Femur (tissue), 1 donor: Measurements from ENCODE around the gene TBC1D2B.

Experiments
- DNase-seq: peaks from one replicate; pipeline ENCODE4 v3.0.0-alpha.2; 2017

Gene TBC1D2B

DNA sequence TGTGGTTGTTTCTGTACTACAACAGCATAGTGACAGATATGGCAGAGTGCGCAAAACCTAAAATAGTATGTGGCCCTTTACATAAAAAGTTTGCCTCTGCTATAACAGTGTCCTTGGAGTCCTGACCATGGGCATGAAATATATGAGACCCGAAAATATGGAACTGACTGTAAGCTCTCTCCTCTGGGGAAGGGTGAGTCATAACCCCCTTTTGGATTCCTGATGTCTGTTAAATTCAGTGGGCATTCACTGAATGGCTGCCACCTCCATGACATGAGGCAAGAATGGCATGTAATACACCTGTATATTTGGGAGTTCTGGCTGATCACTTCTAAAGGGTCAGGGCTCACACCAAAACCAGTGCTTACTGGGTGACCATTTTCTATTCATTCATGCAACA, 6.1 kb downstream of the TBC1D2B start:
- no peak for DNase-seq

DNA sequence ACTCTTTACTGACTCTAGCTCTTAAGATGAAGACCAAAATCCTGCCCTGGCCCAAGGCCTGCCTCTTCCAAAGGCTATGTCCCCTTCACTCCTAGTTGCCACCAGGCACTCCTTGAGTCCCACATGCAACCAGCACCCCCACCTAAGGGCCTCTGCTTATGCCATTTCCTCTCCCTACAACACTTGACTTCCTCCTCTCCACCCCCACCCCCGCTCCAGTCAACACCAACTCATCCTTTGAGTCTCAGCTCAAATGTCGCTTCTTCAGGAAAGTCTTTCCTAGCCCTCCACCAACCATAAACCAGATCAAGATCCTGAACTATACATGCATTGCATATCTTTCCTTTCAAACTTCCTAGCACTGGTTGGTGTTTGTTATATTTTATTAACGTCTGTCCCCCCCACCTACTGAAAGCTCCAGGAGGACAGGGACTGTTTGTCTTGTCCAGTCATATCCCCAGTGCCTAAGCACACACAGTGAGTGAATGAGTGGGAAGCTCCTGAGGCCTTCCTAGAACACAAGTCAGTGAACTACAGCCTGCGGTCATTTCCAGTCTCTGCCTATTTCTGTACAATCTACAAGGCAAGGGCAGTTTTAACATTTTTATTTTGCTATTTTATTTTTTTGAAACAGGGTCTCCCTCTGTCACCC, 7.3 kb downstream of the TBC1D2B start:
- DNase-seq: no peak

DNA sequence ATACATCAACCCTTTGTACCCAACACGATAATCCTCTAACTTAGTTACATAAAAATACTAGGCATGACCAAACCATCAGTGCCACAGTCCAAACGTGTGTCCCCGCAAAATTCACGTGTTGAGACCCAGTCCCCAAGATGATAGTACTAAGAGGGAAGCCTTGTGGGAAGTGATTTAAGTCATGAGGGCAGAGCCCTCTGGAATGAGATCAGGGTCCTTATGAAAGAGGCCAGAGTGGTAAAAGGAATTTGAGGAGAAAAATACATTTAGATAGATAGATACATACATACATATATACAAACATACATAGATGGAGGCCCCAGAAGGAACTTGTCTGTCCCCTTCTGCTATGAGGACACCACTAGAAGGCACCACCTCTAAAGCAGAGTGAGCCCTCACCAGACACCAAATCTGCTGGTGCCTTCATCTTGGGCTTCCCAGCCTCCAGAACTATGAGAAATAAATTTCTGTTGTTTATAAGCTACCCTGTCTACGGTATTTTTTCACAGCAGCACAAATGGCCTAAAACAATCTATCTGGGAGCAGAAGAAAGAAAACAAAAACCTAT, 8.0 kb downstream of the TBC1D2B start:
- no peak for DNase-seq

DNA sequence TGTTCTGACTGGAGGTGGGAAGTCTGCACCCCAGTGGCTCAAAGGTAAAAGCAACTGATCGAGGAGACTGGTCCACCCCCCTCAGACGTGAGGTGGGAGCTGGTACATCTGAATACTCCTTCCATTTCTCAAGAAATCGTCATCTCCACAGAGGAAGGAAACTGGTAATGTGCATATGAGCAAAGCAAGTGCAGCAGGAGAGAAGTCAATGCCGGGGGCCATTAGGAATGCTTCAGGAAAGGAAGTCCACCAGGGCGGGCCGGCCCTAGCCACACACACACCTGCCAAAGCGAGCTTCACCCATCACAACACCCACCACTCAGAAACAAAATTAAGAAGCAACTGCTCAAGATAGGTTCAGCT, 8.5 kb downstream of the TBC1D2B start:
- no peak for DNase-seq

DNA sequence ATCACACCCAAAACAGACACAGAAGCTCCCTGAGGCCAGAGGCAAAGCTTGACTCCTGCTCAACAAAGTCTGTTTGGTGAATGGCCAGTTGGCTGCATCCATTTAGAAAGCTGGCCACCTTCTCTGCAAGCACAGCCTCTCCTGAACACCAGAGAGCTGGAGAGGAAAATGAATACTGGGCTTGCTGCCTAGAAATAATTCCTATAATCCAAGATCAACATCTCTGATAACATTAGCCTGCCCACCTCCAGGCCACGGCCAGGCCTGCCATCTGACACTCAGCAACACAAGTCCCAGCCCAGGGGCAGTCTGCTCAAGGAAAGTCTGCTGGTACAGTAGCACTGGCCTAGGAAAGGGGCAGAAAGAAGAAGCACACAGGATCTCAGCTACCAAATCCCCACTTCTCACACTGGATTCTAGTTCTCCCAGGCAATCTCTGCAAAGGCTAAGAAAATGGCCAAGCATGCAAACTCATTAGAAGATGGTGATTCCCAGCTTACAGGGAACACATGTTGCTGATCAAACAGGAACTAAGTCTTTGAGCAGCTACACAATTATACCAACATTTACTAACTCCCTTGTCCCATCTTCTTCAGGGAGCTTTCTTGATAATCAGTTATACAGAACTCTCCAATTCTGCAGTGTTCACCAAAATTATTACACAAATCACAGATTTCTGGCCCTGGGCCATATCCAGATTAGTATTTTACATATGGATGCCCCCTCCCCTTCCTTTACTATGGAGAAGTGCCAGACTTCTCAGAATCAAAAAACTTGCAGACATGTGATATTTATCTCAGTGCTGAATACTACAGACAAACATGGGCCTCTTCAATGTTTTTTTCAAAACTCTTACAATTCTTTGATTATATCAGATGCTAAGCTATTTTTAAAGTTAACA, 9.9 kb downstream of the TBC1D2B start:
- peak; percentile 58 for DNase-seq

DNA sequence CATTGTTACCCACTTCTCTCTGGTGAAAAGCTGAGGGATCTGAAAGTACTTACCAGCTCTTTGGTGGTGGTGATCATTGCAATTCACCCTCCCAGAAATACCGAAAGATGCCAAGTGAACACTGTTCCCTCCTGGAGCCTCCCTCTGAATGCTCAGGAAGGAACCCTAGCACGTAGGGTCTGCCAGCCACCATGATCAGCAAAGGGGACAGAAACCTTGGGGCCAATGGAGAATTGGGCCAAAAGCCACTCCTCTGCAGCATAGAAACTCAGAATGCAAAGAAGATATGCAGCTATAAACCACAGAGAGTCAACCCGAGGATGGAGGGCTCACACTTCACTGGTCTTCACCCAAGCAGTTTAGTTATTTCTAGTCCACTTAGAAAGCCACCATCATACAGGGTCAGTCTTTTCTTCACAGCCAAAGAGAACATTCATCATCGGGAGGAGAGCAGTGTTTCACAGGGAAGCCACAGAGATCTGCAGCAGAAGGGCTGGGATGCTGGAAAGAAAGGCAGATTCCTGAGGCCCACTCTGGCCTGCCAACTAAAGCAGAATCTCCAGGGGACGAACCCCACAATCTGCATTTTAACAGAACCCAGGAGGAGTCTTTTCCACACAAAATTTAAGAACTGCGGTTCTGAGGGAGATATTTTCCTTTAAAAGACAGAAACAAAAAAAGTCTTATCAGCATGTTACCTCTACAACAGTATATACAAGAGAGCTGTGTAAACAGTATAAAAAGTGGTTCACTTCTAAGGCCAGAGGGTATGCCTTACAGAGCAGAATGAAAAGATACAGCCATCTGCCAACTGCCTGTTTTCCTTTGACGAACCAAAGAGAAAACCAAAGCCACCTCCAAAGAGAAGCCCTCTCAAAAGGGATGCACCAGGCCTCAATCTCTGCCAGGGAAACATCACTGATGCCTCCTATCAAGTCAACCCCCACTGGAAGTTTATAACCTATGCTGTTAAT, 11.3 kb downstream of the TBC1D2B start:
- no peak for DNase-seq

DNA sequence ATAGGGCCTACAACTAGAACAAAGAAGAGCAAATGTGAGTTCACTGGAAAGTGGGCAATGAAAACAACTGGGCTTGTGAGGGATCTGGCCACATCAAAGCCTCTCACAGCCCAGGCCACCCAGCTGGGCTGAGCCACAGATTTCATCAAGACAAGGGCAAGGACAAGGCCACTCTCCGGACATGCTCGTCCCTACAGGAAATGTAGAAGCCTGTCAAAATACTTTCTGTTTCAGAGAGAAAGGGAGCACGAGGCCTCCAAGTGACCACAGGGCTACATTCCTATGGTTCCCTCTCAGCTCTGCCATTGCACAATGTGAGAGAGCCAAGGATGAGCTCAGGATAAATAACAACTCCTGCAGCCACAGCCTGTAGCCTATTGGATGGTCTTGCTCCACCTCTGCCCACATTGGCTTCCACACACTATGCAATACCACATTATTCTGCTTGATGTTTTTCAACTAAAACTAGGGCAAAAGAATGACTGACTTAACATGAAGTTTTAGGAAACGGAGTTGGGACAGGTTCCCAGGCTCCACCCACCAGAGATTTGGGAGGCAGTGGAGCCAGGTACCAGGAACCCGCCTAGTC, 12.1 kb downstream of the TBC1D2B start:
- peak; percentile 81 for DNase-seq

DNA sequence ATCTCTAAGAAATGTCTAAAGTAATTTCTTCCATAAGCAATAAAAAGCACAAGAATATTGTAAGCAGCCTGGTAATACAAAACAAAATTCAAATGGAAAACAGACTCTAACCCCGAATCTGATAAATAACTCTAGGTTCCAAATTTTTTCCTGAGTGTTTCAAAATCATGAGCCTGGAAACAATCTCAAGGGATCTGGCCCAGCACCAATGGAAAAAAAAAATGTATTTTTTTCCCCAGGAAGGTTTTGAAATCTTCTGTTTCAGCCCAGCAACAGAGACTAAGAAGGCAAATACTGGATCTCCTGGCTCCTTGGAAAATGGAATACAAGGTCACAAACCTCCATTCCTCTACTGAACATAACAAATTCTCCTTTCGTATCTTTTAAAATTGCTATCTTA, 13.0 kb downstream of the TBC1D2B start:
- no peak for DNase-seq

DNA sequence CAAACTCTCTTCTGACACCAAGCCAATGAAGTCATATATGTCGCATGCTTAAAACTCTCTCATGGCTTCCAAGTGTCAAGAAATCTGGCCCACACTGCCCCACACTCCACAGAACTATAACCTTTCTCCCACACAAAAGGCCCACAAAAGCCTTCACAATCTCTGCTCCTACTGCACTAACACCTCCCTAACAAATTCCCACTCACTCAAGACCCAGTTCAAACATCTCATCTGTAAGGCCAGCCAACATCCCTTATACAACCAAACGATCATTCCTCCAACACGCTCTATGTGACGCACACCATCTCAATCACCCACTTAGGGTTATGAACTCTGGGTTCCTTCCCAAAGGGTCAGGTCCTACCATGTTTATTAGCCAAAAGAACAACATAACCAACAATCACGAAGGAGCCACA, 13.5 kb downstream of the TBC1D2B start:
- DNase-seq: no peak

DNA sequence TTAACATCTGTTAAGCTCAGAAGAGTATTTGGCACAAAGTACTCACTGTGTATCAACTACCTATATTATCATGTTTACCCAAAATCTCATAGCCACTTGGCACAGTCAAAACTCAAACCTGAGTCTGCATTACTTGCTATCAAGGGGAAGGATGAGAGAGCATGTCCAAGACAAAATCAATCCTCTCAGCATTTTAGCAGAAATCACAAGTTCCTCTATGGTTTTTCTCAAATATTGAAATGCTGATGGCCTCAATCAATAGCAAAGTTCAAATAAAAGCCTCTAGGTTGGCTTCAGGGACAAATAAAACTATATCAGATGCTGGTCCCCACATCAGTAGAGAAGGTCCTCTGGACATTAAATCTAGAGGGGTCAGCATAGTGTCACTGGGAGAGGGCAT, 14.3 kb downstream of the TBC1D2B start:
- DNase-seq: no peak

DNA sequence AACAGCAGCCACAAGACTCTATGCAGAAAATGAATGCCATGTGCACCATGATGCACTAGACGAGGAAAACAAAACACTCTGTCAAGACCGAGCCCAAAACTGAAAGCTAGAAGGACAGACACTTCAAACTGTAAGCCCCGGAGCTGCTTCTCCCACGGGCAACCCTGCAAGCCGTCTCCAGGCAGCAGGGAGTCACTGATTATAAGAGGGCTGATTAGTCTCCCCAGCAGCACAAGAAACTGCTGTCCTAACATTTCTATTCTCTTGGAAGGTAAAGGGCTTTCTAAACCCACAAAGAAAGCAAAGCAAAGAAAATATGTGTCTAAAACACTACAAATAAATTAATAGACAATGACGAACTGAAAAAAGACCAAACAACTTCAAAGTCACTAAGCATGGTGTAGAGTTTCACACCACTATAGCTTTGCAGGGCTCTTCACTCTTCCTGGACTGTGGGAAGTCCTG, 15.5 kb downstream of the TBC1D2B start:
- DNase-seq: no peak

DNA sequence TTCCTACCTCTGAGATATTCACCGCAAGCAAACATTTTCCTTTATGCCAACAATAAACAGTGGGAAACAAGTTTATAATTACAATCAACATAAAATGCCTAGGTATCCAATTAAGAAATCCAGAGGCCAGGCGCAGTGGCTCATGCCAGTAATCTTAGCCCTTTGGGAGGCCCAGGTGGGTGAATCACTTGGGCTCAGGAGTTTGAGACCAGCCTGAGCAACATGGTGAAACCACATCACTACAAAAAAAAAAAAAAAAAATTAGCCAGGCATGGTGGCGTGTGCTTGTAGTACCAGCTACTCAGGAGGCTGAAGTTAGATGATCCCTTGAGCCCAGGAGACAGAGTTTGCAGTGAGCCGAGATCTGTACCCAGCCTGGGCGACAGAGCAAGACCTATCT, 17.3 kb downstream of the TBC1D2B start:
- no peak for DNase-seq

DNA sequence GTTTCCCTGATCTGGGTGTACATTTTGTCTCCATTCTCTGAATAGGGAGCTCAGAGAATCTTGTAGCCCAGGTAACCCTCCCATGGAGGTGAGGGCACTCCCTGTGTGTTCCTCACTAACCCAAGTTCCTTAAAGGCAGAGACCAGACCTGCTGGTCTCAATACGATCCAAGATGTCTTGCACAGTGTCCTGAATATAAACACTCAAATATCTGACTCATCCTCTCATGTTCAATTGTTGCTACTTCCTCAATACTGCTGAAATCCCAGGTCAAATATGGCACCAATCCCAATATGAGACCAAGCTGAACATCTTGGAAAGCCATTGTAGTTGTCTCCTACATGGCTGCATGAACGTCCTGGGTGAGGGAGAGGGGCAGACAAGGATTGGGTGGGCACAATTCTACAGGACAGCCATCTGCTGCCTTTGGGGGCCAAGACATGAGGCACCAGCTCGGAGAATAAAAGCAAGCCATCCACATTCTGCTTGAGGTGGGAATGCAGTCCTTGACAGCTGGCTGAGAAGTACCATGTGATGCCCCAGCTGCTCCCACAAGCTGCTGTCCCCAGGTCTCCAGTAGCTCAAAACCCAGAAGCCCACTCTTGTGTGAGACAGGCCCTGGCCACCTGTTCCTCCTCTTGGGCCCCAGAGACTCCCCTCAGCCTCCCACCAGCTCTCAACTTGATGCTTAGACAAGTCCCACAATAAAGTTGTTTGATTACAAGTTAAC, 18.2 kb downstream of the TBC1D2B start:
- no peak for DNase-seq

DNA sequence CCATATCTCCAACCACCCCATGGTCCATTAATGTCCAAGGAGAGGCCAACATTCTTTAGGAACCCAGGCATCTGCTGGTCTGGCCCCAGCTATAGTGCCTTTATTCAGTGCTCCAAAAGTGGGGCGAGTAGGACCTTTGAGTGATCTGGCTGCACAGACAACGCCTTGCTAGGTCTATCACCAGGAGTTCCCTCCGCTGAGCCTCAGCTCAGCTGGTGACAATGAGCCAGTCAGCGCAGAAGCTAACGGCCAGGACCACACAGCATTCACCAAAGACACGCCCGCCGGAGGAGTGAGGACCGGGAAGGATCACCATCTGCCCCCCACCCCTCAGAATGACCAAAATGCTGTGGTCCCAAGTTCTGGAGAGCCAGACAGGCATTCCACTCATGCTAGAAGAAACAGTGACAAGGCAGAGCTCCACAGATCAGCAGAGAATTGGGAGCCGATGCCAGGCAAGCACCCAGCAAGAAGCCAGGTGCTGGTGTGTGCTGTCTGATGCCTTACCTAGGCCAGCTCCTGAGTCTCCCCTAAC, 19.0 kb downstream of the TBC1D2B start:
- no peak for DNase-seq

DNA sequence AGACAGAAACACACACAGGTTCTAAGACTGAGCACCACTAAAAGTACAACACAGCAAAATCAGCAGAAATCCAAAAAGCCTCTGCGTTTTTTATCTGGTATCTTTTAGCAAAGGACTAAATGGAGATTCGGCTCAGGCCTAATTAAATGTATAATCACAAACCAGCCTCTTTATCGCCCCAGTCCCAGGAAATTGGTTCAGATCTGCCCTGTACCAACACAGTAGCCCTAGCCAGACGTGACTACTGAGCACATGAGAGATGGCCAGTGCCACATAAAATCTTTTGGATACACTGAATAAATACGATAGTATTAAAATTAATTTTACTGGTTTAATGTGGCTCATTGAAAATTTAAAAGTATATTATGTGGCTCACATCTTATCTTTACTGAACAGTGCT, 19.7 kb downstream of the TBC1D2B start:
- DNase-seq: no peak

DNA sequence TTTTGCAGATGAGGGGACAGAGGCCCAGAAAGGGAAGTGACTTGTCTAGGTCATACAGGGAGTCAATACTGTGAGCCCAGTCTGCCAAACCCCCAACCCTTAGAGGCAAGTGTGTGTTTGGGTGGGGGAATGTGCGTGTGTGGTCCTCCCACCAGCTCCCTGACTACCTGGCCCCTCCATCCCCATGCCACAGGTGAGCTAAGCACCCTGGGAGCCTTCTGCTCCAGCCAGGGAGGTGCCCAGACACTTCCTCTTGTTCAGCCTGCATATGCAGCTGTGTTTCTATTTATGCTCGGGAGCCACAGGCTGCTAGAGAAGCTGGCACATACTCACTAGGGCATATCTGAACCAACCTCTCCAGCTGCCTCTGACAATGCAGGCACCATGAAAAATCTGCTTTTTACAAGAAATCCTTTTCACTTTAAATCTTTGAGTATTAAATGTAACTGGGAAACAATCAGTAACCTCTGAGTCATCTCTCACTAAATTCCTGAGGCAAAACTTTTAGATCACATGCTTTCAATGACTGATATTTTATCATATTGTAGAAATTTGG, 20.7 kb downstream of the TBC1D2B start:
- DNase-seq: peak; percentile 65

DNA sequence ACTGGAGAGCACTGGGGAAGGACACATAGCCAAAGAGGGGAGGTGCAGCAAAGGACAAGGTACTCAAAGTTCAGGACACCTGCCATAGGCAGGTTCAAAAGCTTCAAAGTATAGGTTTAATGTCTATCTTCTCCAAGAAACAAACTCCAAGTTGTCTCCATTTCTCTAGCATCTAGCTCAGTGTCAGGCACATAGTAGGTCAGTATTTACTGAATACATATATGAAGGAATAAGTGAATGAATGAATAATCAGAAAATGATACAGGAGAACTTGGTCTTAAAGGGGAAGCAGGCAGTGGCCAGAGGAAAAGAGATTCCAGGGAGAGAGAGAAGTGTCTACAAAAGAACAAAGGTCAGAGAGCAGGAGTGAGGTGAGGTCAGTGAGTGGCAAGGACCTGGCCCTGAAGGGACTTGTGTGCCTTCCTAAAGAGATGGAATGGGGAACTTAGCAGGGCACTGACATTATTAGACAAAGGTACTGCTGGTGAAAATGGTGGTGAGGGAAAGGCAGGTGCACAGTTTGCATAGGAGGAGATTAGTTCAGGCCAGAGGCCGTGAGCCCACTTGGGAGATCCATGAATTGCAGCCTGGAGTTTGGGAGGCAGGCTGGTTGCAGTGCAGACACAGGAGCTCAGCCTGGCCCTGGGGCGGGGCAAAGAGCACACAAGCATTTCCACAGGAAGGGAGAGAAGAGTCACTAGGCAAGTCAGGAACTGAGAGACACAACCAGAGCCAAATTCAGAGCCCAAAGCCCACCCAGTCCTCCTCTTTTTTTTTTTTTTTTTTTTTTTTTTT, 21.4 kb downstream of the TBC1D2B start:
- DNase-seq: no peak

DNA sequence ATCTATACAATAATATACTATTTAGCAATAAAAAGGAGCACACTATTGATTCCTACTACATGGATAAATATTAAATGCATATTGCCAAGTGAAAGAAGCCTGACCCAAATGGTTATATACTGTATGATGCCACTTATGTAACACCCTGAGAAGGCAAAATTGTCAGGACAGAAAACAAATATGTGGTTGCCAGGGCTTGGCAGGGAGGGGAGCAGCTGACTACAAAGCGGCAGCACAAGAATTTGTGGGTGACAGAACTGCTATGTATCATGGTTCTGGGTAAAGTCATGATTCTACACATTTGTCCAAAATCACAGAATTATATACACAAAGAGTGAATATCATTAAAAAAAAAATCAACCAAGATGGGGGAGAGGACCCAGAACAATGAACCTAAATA, 22.5 kb downstream of the TBC1D2B start:
- no peak for DNase-seq

DNA sequence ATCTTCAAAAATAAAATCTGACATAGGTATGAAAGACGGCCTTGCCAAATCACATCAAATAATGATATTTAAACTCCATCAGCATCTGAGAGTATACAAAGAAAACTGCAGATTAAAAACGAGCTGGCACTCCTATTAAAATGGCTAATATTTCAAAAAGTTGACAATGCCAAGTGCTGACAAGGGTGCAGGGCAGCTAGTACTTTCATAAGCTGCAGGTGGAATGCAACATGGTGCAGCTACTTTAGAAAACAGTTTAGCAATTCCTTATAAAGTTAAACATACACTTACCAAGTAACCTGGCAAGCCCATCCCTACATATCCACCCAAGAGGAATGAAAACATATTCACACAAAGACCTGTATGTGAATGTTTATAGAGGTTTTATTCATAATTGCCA, 23.0 kb downstream of the TBC1D2B start:
- DNase-seq: no peak

DNA sequence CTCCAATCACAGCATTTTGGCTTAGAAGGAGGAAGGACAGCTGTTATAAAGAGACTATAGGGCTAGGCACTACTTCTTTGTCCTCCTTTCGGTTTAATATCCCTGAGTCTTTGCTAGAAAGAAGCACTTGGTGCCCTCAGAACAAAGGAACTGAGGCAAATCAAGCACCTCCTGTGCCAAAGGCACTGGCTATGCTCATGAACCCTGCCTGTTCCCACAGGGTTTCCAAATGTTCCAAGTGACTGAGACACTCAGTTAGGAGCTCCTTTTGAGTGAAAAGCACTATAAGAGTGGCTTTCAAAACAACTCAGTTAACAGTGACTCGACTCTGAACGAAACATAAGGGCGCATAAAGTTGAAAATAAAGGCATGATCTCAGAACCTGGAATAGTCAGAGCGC, 25.0 kb downstream of the TBC1D2B start:
- no peak for DNase-seq
